C4-2B (cell line): ENCODE results near the gene ETFA.
"Not testable (repeated sequence)": the region's sequence is repeated elsewhere in the genome, so short reads cannot be mapped to it uniquely, and the experiment has no call there.

Experiments
- CTCF ChIP-seq: fragments of 450-650 bp; conservative IDR thresholded peaks from 2 replicates; pipeline ENCODE4 v1.5.1; 2017; ENCODE audit warnings: mild to moderate bottlenecking
- ZFX ChIP-seq: fragments of 450-650 bp; IDR thresholded peaks from 2 replicates; pipeline ENCODE4 v1.6.1; 2017

DNA sequence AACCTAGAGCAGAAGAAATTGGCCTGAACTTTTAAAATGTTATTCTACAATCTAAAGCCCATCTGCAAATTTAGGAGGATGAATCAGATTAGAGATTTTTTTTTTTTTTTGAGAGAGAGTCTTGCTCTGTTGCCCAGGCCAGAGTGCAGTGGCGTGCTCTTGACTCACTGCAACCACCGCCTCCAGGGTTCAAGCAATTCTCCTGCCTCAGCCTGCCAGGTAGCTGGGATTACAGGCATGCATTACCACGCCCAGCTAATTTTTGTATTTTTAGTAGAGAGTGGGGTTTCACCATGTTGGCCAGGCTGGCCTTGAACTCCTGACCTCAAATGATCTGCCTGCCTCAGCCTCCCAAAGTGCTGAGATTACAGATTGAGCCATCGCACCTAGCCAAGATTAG is 13.3 kb downstream of the ETFA start:
- TF ChIP-seq CTCF, ZFX: not testable (repeated sequence)
